ENCODE measurements around the gene SPAAR.
"Not testable (repeated sequence)": the region's sequence is repeated elsewhere in the genome, so short reads cannot be mapped to it uniquely, and the experiment has no call there.

Gene SPAAR

DNA sequence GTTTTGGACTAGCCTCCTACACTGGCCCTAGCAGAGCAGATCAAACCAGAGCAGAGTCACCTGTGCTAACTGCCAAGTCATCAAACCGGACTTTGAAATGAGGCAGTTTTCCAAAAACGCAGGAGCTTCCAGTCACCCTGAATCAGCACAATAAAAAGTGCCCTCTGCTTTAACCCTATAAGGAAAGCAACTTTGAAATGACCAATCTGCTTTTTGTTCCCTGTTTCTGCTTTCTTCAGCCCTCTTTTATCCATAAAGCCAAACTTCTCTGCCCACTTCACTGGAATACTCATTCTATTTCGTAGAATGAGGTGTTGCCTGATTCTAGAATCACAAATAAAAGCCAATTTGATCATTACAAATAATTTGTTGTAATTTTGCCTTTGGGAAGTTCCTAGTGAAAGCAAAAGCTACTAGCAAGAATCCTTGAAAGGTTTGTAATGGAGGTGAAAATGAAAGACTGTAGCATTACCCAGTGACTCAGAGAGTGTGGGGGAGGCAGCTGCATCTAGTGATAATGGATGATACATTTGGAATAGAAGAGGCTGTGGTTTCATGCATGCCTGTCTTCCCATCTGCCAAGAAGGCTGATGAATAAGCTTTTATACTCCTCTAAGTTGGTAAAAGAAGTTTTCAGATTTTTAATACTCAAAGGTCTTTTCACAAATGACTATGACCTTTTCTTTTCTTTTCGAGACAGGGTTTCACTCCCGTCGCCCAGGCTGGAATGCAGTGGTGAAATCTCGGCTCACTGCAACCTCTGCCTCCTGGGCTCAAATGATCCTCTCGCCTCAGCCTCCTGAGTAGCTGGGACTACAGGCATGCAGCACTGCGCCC is 14.9 kb downstream of the SPAAR start:
- no peak for DNase-seq

DNA sequence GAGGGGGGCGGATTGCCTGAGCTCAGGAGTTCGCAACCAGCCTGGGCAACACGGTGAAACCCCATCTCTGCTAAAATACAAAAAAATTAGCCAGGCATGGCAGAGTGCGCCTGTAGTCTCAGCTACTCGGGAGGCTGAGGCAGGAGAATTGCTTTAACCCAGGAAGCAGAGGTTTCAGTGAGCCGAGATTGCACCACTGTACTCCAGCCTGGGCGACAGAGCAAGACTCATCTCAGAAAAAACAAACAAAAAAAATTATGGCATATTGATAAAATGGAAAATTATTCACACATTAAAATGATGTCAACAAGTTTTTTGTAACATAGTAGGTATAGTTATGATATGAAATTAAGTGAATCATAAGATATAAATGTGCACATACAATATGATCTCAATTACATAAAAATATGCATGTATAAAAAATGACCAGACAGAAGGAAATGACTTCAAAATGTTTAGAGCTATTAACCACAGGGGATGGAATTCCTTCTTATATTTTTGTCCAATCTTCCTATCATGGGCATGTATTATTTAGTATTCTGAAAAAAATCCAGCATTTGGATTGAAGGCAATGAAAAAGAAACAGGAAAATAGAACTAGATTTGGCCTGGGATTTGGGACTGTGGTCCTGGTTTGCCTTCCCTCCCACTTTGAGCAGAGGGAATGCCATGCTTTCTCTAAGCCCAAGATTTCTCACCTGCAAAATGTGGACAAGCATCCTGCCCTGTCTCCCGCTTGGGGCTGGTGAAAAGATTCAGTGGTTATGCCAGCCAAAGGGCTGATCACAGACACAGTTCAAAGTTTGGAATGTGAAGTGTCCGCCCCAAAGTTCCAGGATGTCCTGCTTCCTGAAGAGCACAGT is 19.5 kb downstream of the SPAAR start:
- no peak for DNase-seq

DNA sequence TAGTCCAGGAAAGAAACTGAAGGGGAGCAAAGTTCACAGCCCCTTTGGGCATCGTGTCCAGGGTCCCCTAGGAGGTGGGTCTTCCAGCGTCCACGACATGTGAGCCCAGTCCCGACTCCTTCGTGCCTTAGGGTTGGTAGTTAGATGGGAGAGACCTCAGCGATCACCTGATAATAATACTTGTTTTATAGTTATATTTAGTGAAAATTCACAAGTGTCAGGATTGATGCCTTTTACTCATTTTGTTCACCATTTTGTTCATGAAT is 20.1 kb downstream of the SPAAR start:
- no peak for DNase-seq

DNA sequence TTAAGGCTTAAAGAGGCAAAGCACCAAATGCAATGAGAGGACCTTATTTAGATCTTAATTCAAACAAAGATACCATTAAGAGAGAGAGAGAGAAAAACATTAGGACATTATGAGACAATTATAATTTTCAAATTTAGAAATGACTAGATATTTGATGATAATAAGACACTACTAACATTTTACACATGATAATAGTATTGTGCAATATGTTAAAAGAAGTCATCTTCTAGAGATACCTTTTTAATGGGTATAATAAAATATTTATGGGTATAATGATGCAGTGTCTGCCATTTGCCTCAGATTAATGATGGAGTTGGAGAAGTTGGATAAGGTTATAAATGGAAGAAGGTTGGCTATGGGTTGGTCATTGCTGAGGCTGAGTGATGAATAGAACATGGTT is 21.2 kb downstream of the SPAAR start:
- no peak for DNase-seq

DNA sequence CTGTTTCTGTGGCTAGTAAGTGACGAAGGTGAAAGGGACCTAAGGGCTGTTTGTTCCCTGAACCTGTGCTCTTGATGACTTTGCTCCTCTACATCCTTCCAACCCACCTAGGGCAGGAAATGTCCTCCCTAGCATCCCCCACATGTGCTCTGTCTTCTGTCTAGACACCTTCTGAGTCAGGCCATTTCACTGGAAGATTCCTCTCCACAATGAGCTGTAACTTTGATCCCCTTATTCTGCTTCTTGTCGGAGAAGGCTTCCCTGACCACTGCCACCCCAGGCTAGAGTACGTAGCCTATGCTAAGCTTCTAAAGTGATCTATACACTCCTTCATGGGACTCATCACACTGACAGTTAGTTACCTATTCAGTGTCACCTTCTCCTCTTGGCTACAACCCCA is 21.7 kb downstream of the SPAAR start:
- DNase-seq = no peak

DNA sequence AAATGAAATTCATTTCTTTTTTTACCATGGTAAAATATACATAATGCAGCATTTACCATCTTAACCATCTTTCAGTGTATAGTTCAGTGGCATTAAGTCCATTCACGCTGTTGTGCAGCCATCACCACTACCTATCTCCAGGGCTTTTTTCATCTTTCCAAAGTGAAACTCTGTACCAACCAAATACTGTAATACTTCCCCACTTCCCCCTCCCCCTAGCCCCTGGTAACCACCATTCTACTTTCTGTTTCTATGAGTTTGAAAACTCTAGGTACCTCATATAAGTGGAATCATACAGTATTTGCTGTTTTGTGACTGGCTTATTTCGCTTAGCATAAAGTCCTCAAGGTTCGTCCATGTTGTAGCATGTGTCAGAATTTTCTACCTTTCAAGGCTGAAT is 23.4 kb downstream of the SPAAR start:
- DNase-seq = no peak

DNA sequence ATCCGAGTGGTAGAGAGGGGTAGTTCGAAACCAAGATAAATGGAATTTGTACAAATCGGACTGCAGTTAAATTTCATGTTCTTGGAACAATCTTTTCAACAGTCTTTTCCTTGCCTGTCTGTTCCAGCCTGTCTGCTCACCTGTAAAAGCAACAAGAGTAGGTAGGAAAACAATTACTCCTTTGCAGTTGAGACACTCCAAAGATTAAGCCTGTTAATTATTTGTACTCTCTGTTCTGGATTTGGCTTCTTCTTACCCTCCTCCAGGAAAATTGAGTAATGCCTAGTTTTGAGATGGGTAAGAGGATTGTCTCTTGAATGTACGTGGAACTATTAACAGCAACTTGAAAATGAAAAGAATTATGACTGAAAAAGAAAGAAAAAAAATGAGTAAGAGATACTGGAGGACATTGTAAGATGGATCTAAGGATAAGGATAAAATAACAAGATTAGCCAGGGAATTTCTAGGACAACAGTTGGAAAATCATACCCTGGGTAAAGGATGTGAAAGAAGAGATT is 24.3 kb downstream of the SPAAR start:
- DNase-seq = peak; percentile 35

DNA sequence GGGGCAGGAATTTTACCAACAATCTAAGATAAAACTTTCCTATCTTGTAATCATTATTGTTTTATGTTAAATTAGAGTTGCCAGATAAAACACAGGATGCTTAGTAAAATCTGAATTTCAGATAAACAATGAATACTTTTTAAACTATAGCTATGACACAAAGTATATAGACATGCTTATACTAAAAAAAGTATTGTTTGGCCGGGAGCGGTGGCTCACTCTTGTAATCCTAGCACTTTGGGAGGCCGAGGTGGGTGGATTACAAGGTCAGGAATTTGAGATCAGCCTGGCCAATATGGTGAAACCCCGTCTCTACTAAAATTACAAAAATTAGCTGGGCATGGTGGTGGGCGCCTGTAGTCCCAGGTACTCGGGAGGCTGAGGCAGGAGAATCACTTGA is 24.8 kb downstream of the SPAAR start:
- not testable (repeated sequence) for DNase-seq

DNA sequence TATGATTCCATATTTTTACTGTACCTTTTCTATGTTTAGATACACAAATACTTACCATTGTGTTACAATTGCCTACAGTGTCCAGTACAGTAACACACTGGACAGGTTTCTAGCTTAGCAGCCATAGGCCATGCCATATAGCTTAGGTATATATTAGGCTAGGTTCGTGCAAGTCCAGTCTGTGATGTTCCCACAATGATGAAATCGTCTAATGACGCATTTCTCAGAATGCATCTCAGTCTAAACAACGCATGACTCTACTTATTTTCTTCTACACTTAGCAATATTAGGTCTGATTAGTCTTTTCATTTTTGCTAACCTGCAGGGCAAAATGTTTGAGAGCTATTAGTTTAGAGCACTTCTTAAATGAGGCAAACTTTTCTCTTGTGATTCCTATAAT is 26.0 kb downstream of the SPAAR start:
- no peak for DNase-seq

DNA sequence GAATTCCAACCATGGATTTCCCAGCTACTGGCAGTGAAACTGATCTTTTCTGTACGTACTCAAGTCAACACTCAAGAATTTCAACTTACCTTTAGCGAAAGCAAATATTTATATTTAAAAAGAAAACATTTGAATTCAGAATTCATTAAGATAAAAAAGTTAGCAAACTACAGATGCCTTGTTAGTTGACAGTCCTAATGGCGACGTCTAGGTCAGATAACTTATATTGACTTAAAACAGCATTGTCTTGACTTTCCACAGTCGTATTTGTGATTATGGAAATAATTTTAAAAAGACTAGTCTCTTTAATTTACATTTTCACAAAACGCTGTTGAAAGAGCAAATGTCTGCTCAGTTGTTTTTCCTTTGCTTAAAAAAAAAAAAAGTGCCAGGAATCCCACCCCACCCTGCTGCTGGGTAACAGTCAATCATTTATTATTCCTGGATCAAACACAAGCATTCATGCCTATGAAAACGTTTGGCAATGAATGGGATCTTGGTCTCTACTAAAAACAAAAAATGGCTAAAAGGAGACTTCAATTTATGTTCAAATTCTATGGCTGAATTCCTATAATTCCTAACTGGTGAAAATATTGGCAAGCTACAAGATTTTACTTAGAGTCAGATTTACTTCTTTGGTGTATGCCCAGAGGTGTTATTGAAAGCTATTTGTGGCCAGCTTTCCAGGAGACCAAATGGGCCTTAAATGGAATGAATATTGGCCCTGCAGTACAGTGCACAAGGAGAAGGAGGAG is 26.6 kb downstream of the SPAAR start:
- no peak for DNase-seq

DNA sequence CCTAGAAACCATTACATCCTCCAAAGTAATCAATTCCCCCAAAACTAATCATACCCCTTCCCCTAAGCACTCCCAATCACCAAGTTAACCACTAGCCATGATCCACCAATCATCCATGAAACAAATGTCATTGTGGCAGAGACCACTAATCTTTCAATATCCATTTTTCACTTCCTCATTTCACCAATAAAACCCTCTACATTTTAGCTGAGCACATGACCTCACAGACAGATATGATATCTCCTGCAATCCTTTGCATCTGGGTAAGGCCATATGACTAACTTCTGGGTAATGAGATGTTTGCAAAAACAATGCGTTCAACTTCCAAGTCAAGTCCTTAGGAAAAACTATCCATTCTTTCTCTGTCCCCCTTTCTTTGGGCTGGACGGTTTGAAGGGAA is 27.9 kb downstream of the SPAAR start:
- DNase-seq = no peak

DNA sequence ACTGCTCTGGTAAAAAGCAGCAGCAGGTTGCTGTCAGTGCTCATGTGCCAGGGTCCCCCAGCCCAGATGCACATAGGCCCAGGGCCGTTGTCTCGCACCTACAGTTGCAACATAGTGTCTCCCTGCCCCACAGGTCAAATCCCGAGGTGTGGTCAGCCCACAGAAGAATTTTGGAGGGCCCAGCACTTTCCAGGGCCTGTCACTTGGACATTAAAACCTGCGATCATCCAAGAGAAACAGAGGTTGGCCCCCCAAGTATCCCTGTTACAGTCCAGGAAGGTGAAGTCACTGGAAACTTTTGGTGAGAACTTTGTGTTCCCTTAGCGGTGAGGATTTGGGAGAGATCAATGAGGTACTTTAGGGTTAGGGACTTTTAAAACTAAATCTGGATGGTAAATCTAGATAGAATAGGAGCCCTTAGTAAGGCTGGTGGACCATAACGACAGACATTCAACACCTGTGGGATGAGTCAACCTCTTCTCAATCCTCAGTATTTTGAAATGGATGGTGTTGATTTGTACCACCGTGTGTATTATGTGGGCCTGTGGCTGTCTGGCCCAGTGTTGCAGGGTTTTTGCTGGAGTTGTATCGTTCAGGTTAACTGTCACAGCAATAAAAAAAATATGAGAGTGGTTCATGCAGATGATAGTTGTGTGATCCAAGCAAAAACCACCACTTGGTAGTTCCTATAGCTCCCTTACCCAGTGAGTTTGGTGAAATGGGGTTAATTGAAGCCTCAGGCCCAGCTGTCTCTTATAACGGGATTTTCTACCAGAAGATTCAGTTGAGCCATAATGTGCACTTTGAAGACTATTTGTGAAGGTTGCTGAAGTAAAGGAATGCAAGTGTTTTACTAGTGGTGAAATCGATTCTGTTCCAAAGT is 29.4 kb downstream of the SPAAR start:
- DNase-seq = peak; percentile 22

DNA sequence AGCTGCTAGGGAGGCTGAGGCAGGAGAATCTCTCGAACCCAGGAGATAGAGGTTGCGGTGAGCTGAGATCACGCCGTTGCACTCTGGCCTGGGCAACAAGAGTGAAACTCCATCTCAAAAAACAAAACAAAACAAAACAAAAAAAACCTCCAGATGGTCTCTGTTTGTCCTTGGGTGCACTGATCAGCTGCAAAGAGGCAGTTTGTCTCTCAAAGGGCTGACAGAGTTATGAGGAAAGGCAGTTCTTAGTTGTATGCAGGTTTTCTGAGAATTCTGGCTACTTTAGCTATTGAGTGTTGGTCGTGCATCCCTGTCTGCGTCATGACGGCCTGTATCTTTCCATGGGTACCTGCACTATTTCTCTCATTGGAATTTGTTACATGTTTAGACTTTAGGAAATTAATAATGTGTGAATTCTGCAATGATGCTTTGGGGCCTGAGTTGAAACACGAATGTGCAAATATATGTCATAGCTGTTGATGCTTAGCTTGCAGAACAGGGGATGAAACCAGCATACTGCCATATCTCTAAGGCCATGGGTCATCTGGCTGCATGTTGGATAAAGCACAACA is 30.5 kb downstream of the SPAAR start:
- no peak for DNase-seq

DNA sequence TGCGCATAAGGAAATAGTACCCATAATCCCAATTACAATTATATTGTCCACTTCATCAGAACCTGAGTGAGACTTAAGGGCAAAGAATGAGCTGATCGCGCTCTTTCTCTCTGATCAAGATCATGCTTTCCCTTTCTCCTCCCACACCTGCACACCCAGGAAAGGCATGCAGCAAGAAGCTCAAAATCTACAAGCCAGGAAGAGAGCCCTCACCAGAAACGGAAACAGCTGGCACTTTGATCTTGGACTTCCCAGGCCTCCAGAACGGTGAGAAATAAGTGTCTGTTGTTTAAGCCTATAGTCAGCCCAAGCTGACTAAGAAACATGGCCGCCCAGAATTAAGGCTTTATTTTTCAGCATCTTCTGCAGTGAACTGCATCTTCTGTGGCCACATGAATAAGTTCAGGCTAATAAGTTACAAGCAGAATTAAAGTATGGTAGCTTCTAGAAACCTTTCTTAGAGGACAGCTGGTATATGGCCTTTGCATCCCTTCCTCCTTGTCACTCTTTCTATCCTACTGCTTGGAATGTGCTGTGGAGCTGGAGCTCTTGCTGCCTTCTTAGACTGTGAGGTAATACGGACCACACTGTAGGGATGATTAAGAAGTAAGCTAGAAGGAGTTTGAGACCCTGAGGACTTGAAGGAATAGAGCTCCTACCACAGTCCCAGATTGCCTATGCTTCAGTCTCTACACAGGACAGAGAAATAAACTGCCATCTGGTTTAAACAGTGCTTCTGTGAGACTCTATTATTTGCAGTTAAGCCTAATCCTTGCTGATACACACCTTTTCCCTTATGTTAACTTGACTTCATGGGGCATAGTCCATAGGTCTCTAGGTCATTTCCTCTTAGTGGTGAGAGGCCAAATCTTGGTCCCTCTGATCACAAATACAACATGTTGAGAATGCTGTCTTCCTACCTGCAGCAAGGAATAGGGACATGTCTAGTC is 31.4 kb downstream of the SPAAR start:
- DNase-seq = peak; percentile 68

DNA sequence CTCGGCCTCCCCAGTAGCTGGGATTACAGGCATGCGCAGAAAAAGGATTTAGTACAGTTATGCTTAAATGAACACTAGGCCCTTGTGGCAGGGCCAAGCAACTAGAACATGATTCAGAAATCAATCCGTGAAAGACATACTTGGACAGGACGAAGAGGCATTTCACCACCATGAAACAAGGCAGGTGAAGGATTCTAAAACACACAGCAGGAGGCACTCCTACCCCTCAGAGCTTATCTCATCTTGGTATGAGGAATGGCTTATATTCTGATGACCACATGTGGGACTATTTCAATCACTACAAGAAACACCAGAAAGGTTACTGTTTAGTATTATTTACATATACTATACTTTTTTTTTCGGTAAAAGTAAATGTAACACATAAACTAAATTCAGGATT is 33.0 kb downstream of the SPAAR start:
- DNase-seq = no peak

DNA sequence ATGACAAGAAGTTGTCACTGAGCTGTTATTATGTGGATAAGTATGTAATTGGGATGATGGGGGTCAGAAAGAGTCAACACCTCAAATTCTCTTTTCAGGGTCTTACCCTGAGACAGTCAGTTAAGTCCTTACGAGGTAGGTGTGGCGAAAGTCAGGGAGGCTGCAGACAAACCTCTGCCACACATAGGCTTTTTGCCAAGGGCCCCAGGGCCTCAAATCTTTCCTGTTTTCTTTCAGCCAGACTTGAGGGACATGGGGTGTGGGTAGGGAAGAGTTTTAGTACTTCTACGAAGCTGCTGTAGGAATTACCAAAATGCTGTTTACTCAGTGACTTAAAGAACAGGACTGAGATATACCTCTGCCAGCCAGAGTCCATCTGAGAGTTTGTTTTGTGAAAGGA is 34.9 kb downstream of the SPAAR start:
- no peak for DNase-seq

DNA sequence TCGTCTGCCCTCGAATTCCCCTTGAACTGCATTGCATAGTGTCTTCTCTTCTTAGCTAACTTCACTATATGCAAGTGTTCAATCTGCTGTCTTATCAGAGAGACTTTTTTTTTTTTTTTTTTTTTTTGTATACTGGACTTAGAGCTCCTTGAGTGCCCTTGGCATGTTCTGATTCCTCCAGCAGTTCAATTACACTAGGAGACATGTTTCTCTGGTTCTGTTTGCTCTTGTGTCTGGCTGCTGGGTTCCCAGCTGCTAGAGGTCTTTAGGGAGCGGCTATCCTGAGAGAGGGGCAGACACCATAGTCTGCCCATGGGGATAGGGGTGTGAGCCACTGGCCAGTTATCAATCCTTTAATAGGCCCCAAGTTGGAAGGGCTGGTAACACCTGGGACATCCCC is 35.6 kb downstream of the SPAAR start:
- DNase-seq = no peak

DNA sequence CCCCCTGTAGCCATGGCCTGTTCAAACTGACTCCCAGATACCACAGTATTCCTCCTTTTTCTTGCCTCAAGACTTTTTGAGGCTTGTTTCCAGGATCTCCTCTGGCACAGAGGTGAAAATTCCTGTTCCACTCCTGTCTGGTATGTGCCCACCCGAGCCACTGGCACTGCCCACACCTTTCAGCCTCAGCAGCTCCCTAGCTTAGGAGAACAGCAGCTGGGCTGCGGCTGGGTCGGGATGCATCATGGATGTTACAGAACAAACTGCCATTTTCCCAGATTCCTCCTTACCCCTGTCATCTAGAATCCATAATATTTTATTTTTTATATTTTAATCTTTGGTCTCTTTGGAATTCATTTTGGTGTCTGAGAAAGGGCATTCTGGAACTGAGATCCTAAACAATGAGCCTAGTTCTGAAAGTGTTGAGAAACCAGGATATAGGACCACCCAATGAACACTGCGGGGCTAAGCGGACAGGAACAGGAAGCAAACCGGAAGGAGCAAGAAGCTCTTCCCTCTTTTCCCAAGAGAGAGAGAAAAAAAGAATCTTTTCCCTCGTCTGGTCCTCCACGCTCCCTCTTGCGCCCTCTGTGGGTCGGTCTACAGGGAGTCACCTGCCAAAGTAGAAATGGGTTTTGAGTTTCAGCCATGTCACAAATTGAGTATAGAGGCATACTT is 36.2 kb downstream of the SPAAR start:
- DNase-seq = peak; percentile 95

DNA sequence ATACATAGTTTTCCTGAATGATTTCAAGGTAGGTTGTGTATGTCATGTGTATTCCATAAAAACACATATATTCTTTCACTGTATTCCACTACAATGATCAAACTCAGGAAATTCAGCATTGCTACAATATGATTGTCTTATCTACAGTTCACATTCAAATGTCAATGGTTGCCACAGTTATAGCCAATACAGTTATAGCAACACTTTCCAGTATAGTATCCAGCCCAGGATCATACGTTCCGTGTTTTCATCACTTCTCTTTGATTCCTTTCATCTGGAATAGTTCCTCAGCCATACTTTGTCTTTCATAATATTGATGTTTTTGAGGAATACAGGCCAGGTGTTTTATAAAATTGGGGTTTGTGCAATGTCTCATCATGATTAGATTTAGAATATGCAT is 39.2 kb downstream of the SPAAR start:
- DNase-seq = no peak

DNA sequence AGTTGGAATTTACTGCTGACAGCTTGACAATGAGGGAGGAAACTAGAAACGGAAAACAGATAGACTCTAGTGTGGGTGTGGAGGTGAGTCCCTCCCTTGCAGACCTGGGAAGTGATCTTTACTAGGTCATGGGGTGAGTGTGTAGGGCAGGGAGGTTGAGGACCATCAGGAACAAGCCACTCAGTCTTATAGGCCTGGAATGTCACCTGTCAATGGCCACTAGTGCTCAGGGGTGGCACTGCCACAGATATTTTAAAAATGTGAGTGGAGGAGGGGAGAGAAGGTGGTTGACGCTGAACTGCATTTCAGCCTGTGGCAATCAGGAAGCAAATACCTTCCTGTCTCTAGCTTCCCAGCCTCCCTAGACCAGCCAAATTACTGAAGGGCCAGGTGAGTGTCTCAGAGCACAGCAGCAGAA is 39.6 kb downstream of the SPAAR start:
- DNase-seq = no peak

Data from NCI-H82 (cell line).